Ecto neural progenitor cell (in vitro differentiated cells): ENCODE results near the gene LPO.

Source experiments
- DNase-seq: peaks from one replicate; pipeline ENCODE4 v3.0.0-alpha.2; 2018; ENCODE audit warnings: low spot score

Gene LPO

GRCh38 chr17:58229384-58229783, 9.0 kb upstream of the LPO start:
- no peak for DNase-seq

DNA sequence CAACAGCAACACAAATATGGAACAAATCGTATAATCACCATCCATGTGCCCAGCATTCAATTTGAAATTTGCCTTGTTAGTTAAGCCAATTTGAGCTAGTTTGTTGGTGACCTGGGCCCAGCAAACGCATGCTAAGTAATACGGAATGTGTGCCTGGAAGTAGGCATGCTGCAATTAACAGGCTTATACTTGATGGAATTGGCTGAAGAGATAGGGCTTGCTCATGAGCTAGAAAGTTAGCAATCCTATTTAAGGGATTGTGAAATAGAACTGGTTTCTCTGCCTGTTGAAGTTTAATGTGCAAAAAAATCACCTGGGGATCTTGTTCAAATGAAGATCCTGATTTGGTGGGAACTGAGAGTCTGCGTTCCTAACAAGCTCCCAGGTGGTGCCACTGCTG, 8.5 kb upstream of the LPO start:
- DNase-seq: no peak

GRCh38 chr17:58231641-58232040, 6.7 kb upstream of the LPO start:
- DNase-seq: no peak

DNA sequence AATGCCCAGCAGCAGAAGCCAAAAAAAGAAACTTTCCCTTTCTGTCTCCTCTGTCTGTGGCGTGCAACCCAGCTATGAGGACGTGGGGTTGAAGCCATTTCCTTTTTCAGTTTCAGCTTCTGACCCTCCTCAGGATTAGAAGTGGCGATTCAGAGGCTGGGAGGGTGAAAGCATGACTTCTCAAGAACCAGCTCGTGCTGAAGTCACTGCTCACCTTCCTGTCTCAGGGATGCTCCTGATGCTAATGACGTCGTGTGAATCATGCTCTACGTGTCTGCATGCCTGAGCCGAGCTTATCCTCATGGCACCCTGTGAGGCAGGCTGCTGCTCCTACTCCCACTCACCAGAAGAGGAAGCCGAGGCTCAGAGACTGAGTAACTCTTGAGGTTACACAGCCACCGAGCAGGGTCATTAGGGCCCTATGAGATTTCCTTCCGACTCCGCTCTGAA, 5.7 kb upstream of the LPO start:
- DNase-seq: no peak

DNA sequence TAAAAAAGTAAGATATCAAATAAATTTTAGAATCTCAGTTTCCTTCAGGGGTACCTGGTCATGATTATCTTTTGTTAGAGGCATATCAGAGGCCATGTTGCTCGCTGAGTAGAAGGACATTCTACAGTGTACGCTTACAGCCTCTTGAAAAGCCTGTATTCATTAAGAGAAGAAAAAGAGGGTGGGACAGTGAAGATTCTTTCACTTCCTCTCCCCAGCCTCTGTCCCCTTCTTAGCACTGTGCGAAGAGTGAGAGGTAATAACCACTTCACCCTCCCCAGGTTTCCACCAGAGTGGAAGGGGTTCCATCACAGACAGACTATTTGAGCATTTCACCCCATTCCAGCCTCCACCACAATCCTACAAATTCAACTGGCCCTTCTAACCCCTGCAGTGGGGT, 4.8 kb upstream of the LPO start:
- DNase-seq: no peak

DNA sequence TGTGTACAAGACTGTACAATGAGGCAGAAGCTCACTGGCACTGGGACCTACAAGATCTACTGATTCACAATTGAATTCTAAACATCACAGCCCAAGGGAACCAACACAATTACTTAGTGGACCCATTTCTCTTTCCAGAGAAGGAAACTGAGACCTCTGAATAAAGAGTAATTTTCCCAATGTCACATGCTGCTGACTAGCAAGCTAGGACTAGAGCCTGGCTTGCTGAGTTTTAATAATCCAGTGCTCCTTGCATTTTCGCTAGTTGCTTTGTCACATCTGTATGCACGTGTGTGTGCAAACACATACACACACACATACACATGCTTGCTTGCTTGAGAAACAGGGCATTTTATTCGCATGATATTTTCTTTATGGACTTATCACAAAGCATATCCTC, 3.9 kb upstream of the LPO start:
- peak; percentile 19 for DNase-seq

DNA sequence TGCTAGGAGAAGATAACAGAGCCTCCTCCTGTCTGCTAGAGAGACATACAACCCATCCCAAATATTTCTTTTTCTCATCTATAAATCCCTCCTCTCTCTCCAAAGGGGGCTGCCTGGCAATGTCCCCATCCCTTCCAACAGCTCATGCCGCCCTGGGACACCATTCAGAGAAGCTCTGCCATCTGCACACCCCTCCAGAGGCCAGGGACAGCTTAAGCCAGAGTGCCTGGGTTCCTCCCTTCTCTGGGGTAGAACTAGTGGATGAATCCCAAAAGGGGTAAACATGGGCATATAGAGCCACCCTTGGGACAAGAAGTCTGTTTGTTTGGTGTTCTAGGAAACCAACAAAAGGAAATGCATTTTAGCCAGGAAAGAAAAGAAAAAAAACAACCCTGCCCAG, 2.6 kb upstream of the LPO start:
- DNase-seq: peak; percentile 17

DNA sequence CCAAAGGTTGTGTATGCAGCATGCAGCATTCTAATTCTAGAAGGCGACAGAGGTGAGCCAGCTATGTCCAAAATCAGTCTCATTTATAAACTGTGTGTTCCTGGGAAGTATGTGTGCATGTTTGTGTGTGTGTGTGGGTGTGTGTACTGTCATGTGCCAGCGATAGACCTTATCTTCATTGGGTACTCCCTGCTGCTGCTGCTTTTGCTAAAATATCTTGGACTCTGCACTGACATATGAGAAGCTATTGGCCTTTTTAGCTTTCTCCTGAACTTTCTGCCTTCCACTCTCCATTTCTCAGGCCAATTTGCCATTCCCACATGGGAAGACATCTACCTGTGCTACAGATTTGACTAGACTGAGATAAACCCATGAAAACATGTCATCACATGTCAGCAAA, 2.0 kb upstream of the LPO start:
- no peak for DNase-seq

DNA sequence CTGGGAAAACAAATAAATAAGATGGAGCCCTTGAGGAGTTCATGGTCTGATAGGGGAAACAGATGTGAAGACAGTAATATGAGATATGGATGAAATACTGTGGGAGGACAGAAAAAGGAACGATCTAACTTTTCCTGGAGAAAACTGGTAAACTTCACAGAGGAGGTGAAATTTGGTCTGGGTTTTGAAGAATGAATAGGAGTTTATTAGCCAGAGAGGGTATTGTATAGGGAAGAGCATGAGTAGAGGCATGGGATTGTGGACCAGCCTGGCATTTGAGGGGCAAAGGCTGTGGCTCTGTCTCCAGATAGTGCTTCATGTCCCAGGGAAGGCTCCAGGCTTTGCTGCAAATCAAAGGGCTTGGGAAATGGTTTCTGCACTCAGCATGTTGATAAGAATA, 1.6 kb downstream of the LPO start:
- no peak for DNase-seq

- DNase-seq: no peak
Measured at GRCh38 chr17:58242171-58242784, 3.9 kb downstream of the LPO start.

DNA sequence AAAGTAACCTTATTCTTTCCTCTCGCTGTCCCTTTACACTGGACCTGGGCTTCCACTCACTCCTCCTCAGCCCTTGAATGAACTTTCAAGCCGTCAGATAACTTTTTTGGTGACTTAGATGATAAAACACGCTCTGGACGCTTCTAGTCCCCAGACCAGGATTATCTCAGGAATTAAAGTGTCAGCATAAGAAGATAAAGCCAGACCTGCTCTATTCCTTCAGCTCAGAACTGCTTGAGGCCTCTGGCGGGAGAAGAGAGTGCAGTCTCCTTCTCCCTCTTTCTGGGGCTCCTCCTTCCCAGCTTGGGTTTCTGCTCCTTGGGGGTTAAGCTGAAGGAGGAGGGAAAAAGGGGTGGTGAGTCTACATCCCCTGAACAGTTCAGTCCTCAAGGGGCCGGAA, 6.6 kb downstream of the LPO start:
- DNase-seq: no peak

- DNase-seq: no peak
Measured at GRCh38 chr17:58245428-58246103, 7.2 kb downstream of the LPO start.

DNA sequence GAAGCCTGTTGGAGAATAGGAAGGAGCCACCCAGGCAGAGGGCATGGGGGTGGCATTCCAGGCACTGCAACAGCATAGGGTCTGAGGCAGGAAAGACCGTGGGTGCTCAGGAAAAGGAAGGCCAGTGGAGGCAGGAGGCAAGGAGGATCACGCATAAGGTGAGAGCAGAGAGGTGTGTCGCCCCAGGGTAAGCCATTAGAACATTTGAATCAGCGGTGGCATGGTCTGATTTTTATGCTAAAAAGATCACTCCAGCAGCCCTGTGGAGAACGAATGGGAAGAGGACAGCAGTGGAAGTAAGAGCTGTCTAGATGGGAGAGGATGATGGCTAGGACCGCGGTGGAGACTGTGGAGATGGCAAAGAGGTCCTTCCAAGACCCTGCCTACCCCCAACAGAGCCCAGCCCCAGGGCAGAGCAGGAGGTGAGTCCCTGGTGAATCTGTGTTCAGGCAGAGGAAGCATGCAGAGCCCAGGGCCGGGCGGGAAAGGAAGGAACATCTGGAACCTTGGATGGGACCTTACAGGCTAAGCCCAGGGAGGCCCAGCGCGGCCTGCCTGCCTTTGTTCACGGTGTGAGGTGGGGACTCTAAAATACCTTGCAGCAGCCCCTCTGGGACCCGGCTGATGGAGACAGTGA, 7.8 kb downstream of the LPO start:
- DNase-seq: no peak

- DNase-seq: no peak
Measured at GRCh38 chr17:58246781-58247180, 8.4 kb downstream of the LPO start.

DNA sequence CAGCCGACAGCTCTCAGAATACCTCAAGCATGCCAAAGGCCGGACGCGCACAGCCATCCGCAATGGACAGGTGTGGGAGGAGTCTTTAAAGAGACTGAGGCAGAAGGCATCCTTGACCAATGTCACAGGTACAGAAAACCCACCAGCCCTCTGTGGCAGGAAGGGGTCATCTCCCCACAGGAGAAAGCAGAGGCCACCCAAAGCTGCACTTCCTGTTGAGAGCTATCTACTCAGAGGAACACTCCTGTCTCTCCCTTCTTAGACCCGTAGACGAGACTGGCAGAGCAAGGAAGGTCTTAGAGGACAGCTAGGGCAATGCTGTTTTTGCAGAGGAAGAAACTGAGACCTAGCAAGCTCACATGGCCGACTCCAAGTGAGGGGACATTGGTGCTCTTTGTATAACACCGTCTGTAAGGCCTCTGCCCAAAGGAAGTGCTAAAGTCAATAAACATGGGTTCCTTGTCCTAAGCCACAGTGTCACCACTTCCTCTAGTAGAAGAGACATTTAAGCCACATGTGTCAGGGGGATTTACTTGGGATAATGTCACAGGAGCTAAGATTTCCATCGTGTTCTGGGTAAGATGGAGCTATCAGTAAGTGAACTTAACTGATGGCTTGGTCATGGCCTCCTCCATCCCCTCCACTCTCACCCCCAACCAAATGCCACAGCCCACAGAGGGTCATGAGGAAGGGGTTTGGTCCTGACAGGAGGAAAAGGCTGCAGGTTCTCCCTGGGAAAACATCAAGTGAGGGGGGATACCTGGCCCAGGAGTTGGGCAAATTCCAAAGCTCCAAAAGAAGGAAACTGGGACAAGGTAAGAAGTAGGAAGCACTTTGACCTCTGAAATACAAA, 9.4 kb downstream of the LPO start:
- DNase-seq: no peak

DNA sequence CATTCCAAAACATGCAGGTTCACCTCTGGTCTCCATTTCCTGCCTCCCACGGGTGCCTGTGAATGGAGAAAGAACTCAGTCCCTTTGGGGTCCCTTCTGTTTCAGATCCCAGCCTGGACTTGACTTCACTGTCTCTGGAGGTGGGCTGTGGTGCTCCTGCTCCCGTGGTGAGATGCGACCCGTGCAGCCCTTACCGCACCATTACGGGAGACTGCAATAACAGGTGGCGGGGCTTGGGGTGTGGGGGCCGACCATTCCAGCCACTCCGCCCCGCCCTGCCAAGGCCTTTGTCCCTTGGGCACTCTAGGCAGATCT, 10.5 kb downstream of the LPO start:
- no peak for DNase-seq

DNA sequence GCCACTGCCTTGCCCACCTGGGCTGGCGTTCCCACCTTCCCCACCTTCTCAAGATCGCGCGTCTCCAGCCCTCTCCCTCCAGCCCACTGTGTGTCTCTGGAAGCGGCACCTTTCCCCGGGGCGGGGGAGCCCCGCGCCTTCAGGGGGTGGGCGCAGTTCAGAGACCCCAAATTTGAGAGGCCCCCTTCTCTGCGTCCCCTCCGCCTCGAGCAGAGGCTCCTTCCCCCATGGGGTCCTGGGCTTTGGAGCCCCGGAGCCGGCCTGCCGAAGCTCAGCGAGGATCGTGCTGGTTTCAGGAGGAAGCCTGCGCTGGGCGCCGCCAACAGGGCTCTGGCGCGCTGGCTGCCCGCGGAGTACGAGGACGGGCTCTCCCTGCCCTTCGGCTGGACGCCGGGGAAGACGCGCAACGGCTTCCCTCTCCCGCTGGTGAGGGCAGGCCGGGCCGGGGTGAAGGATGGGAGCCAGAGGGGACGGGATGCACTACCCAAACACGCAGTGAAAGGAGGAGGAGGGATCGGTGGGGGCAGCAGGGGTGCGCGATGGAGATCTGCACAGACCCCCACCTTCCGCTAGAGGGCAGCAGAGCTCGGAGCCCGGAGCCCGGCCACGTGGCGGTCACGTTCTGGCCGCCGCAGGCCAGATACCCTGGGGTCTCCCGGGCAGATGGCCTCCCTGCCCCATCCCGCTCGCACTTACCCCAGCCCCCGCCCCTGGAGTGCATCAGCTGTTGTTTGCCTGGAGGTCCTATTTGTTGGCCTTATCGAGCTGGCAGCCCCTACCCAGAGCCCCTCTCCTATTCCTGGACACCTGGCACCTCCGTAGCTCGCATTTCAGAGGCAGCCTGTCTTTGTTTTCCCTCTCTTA, 11.1 kb downstream of the LPO start:
- peak; percentile 92 for DNase-seq

GRCh38 chr17:58250344-58251011, 12.1 kb downstream of the LPO start:
- DNase-seq: peak; percentile 43

- DNase-seq: peak; percentile 49
Measured at GRCh38 chr17:58252141-58252540, 13.8 kb downstream of the LPO start.

GRCh38 chr17:58253082-58253481, 14.7 kb downstream of the LPO start:
- no peak for DNase-seq

DNA sequence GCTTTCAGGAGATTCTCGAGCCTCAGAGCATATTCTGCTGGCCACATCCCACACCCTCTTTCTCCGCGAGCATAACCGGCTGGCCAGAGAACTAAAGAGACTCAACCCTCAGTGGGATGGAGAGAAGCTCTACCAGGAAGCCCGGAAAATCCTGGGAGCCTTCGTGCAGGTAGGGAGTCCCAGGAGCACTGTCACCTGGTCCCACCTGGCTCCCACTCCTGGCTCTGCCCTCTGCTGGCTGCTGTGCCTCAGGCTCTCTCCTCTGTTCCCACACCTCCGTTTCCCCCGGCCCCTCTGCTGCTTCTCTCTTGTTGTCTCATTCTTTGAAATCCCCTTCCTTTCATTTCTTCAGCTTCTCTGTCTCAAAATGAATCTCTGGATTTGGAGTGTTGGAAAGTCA, 16.4 kb downstream of the LPO start:
- peak; percentile 47 for DNase-seq
